Neural cell (in vitro differentiated cells): ENCODE measurements around the gene MINDY3. TPM values are rescaled to one million over a fixed set of nuclear protein-coding genes. Genes with fewer than 3 reads are reported as not detected.

ENCODE experiments used
- H2AFZ ChIP-seq: fragments of 200-600, 300-800 bp; sonication (generic), shearing (Covaris generic); 2 replicates; pipeline ENCODE4 v1.6.0; 2014; ENCODE audit warnings: low read depth, mild to moderate bottlenecking, antibody characterized with exemption, low read length, moderate library complexity
- H3F3A ChIP-seq: fragments of 200-600 bp; shearing (Covaris generic); 2 replicates; pipeline ENCODE4 v1.6.1; 2016; ENCODE audit warnings: mild to moderate bottlenecking, moderate library complexity, mixed read lengths, antibody characterized with exemption, low read length; ENCODE audit not compliant: insufficient read depth, poor library complexity, severe bottlenecking
- H3K27ac ChIP-seq: fragments of 200-600, 300-800 bp; sonication (generic), shearing (Covaris generic); 2 replicates; pipeline ENCODE4 v1.5.1; 2014; ENCODE audit warnings: mild to moderate bottlenecking, low read length, moderate library complexity
- H3K27me3 ChIP-seq: fragments of 300-800, 200-600 bp; sonication (generic), shearing (Covaris generic); 2 replicates; pipeline ENCODE4 v1.6.0; 2014; ENCODE audit warnings: mild to moderate bottlenecking, low read depth, low read length, moderate library complexity; ENCODE audit not compliant: insufficient read depth
- H3K36me3 ChIP-seq: fragments of 300-800, 200-600 bp; sonication (generic), shearing (Covaris generic); 2 replicates; pipeline ENCODE4 v1.5.1; 2014; ENCODE audit warnings: mild to moderate bottlenecking, antibody characterized with exemption, low read length, moderate library complexity; ENCODE audit not compliant: insufficient read depth
- H3K4me2 ChIP-seq: fragments of 300-800, 200-600 bp; sonication (generic), shearing (Covaris generic); 2 replicates; pipeline ENCODE4 v1.6.0; 2014; ENCODE audit warnings: mild to moderate bottlenecking, low read length
- H3K4me3 ChIP-seq: fragments of 300-800, 200-600 bp; sonication (generic), shearing (Covaris generic); 2 replicates; pipeline ENCODE4 v1.5.1; 2014; ENCODE audit warnings: mild to moderate bottlenecking, low read length, moderate library complexity
- H3K79me2 ChIP-seq: fragments of 200-600 bp; shearing (Covaris generic); replicated peaks from 2 replicates; pipeline ENCODE4 v1.6.0; 2014; ENCODE audit warnings: mild to moderate bottlenecking, low read length, moderate library complexity; ENCODE audit not compliant: insufficient read depth
- H3K9ac ChIP-seq: fragments of 300-800, 200-600 bp; sonication (generic), shearing (Covaris generic); 2 replicates; pipeline ENCODE4 v1.6.1; 2016; ENCODE audit warnings: mild to moderate bottlenecking, low read length, mixed read lengths
- H3K9me2 ChIP-seq: fragments of 200-600 bp; shearing (Covaris generic); 2 replicates; pipeline ENCODE4 v1.6.1; 2016; ENCODE audit warnings: mild to moderate bottlenecking, low read length, mixed read lengths; ENCODE audit not compliant: insufficient read depth
- H3K9me3 ChIP-seq: fragments of 200-600, 300-800 bp; sonication (generic), shearing (Covaris generic); 2 replicates; pipeline ENCODE4 v1.6.1; 2016; ENCODE audit warnings: mild to moderate bottlenecking, mixed run types, low read length, moderate library complexity, mixed read lengths
- H4K20me1 ChIP-seq: fragments of 200-600 bp; shearing (Covaris generic); 2 replicates; pipeline ENCODE4 v1.6.1; 2016; ENCODE audit warnings: mild to moderate bottlenecking, mixed run types; ENCODE audit not compliant: insufficient read depth
- CTCF ChIP-seq: fragments of 450-650 bp; IDR thresholded peaks from 2 replicates; pipeline ENCODE4 v1.5.1; 2014; ENCODE audit warnings: antibody characterized with exemption, mild to moderate bottlenecking, moderate library complexity; ENCODE audit not compliant: poor library complexity, severe bottlenecking
- EP300 ChIP-seq: fragments of 450-650 bp; conservative IDR thresholded peaks from 2 replicates; pipeline ENCODE4 v1.6.1; 2014; ENCODE audit warnings: antibody characterized with exemption, mild to moderate bottlenecking, moderate library complexity; ENCODE audit not compliant: poor library complexity, severe bottlenecking
- EZH2 ChIP-seq: fragments of 200-600, 300-800 bp; shearing (Covaris generic), sonication (generic); IDR thresholded peaks from 2 replicates; pipeline ENCODE4 v1.6.1; 2014; ENCODE audit warnings: antibody characterized with exemption, low read length, borderline replicate concordance, mild to moderate bottlenecking; ENCODE audit not compliant: insufficient read depth, poor library complexity, severe bottlenecking
- MXI1 ChIP-seq: fragments of 450-650 bp; conservative IDR thresholded peaks from 2 replicates; pipeline ENCODE4 v1.6.1; 2014; ENCODE audit warnings: antibody characterized with exemption, mild to moderate bottlenecking; ENCODE audit not compliant: poor library complexity, severe bottlenecking
- POLR2AphosphoS5 ChIP-seq: IDR thresholded peaks from 2 replicates; pipeline ENCODE4 v1.6.1; 2012
- RAD21 ChIP-seq: fragments of 450-650 bp; conservative IDR thresholded peaks from 2 replicates; pipeline ENCODE4 v1.6.1; 2014; ENCODE audit warnings: antibody characterized with exemption, mild to moderate bottlenecking, moderate library complexity
- REST ChIP-seq: IDR thresholded peaks from 2 replicates; pipeline ENCODE4 v1.6.1; 2012; ENCODE audit warnings: borderline replicate concordance
- SMC3 ChIP-seq: fragments of 450-650 bp; conservative IDR thresholded peaks from 2 replicates; pipeline ENCODE4 v1.6.1; 2014; ENCODE audit warnings: antibody characterized with exemption, mild to moderate bottlenecking, moderate library complexity; ENCODE audit not compliant: poor library complexity
- TAF1 ChIP-seq: IDR thresholded peaks from 2 replicates; pipeline ENCODE4 v1.6.1; 2012; ENCODE audit warnings: low read depth
- polyA minus RNA-seq: library from RNA; depleted of rRNA, polyadenylated mRNA; stranded (reverse); fragments of >200 nt; gene quantifications from 2 replicates; pipeline ENCODE4 v1.2.3, GENCODE V29; 2014
- polyA plus RNA-seq: library from polyadenylated mRNA; depleted of rRNA; stranded (reverse); fragments of >200 nt; gene quantifications from 2 replicates; pipeline ENCODE4 v1.2.3, GENCODE V29; 2014

Gene MINDY3
- polyA plus RNA-seq = 43.8 and 56.5 TPM in 2 replicates
- polyA minus RNA-seq = 71.1 and 72.0 TPM in 2 replicates

- Histone ChIP-seq H3K27ac (peak within 1 kb of the TSS; percentile 68), H3K79me2 (peaks cover 36% of the 10 kb centered on the region)
Observed at GRCh38 chr10:15859906-15860691, at the start of gene MINDY3. Gene MINDY3 (minus strand): TSS chr10:15860507. CDS start chr10:15860299, 208 bp downstream.

GRCh38 chr10:15901889-15902288, 41.6 kb upstream of the MINDY3 start:
- Histone ChIP-seq H3K9me2 (no peaks in the 10 kb centered on the region), H3K79me2 (no peaks in the 10 kb centered on the region), H3K27ac (no peak overlapping the region), H3K4me3 (no peak overlapping the region), H3K36me3 (no peaks in the 10 kb centered on the region), H3K4me2 (no peak overlapping the region), H3K9me3 (no peaks in the 10 kb centered on the region), H3F3A (no peaks in the 10 kb centered on the region), H2AFZ (no peak overlapping the region), H4K20me1 (no peaks in the 10 kb centered on the region), H3K9ac (no peak overlapping the region), H3K27me3 (no peaks in the 10 kb centered on the region)
- TF ChIP-seq POLR2AphosphoS5 (no peak), TAF1 (no peak), EP300 (no peak), MXI1 (no peak), SMC3 (no peak), REST (no peak), RAD21 (no peak), EZH2 (no peak)

More at GRCh38 chr10:15859906-15860691, at the start of gene MINDY3:
- Histone ChIP-seq H3K36me3 (no peaks in the 10 kb centered on the region), H4K20me1 (no peaks in the 10 kb centered on the region), H3K9me3 (no peaks in the 10 kb centered on the region), H3K27me3 (peaks cover 19% of the 10 kb centered on the region), H3K9me2 (no peaks in the 10 kb centered on the region), H3F3A (no peaks in the 10 kb centered on the region), H3K4me2 (peak within 1 kb of the TSS; percentile 76), H2AFZ (peak within 1 kb of the TSS; percentile 100), H3K9ac (peak within 1 kb of the TSS; percentile 82), H3K4me3 (peak within 1 kb of the TSS; percentile 86)
- TF ChIP-seq MXI1 = peak; percentile 59
- TF ChIP-seq POLR2AphosphoS5 = peak; percentile 74
- TF ChIP-seq SMC3 = peak; percentile 24
- TF ChIP-seq RAD21 = no peak

GRCh38 chr10:15898046-15898445, 37.7 kb upstream of the MINDY3 start:
- no peak overlapping the region for H3K4me2 ChIP-seq
- H3K79me2 ChIP-seq = no peaks in the 10 kb centered on the region
- no peak overlapping the region for H3K27ac ChIP-seq
- H3K9me3 ChIP-seq = no peaks in the 10 kb centered on the region
- TF ChIP-seq RAD21 (no peak), REST (no peak), CTCF (no peak), POLR2AphosphoS5 (no peak), SMC3 (no peak), EZH2 (no peak), MXI1 (no peak), EP300 (no peak), TAF1 (no peak)
- no peaks in the 10 kb centered on the region for H3K27me3 ChIP-seq
- no peaks in the 10 kb centered on the region for H3K9me2 ChIP-seq
- no peaks in the 10 kb centered on the region for H3K36me3 ChIP-seq
- no peak overlapping the region for H3K9ac ChIP-seq
- no peaks in the 10 kb centered on the region for H3F3A ChIP-seq
- no peak overlapping the region for H2AFZ ChIP-seq
- H3K4me3 ChIP-seq = no peak overlapping the region
- no peaks in the 10 kb centered on the region for H4K20me1 ChIP-seq
